Parathyroid adenoma (tissue), 2 donors: ENCODE results near the gene FBXL7.
"Not testable (repeated sequence)": the region's sequence is repeated elsewhere in the genome, so short reads cannot be mapped to it uniquely, and the experiment has no call there.

Experiments used
- H2AFZ ChIP-seq: fragments of 300-600 bp; sonication (generic); one replicate; pipeline ENCODE4 v1.7.0; 2017; ENCODE audit warnings: antibody characterized with exemption, mild to moderate bottlenecking
- H3K27ac ChIP-seq: fragments of 300-600 bp; sonication (generic); one replicate; pipeline ENCODE4 v1.7.0; 2017
- H3K27me3 ChIP-seq: fragments of 300-600 bp; sonication (generic); one replicate; pipeline ENCODE4 v1.7.0; 2017; ENCODE audit warnings: low read length; ENCODE audit not compliant: control insufficient read depth, insufficient read depth
- H3K36me3 ChIP-seq: fragments of 300-600 bp; sonication (generic); one replicate; pipeline ENCODE4 v1.7.0; 2017; ENCODE audit warnings: low read length; ENCODE audit not compliant: control insufficient read depth, insufficient read depth
- H3K4me1 ChIP-seq: fragments of 300-600 bp; sonication (generic); one replicate; pipeline ENCODE4 v1.7.0; 2017; ENCODE audit warnings: control low read depth
- H3K4me2 ChIP-seq: fragments of 300-600 bp; sonication (generic); one replicate; pipeline ENCODE4 v1.7.0; 2017; ENCODE audit warnings: low read length
- H3K4me3 ChIP-seq: fragments of 300-600 bp; sonication (generic); one replicate; pipeline ENCODE4 v1.7.0; 2017; ENCODE audit warnings: low read depth, low read length
- H3K79me2 ChIP-seq: fragments of 300-600 bp; sonication (generic); one replicate; pipeline ENCODE4 v1.7.0; 2017; ENCODE audit warnings: control low read depth
- H3K9ac ChIP-seq: fragments of 300-600 bp; sonication (generic); one replicate; pipeline ENCODE4 v1.7.0; 2017; ENCODE audit warnings: mild to moderate bottlenecking
- H3K9me3 ChIP-seq: fragments of 300-600 bp; sonication (generic); one replicate; pipeline ENCODE4 v1.7.0; 2017; ENCODE audit warnings: low read length; ENCODE audit not compliant: control insufficient read depth
- TF ChIP-seq, protein P1 (sequence below): fragments of 300-600 bp; sonication (generic); IDR thresholded peaks from one replicate; pipeline ENCODE4 v1.7.0; 2017; ENCODE audit warnings: antibody characterized with exemption, mild to moderate bottlenecking
- donor health status: primary hyperparathyroidism.

The FBXL7 gene

DNA sequence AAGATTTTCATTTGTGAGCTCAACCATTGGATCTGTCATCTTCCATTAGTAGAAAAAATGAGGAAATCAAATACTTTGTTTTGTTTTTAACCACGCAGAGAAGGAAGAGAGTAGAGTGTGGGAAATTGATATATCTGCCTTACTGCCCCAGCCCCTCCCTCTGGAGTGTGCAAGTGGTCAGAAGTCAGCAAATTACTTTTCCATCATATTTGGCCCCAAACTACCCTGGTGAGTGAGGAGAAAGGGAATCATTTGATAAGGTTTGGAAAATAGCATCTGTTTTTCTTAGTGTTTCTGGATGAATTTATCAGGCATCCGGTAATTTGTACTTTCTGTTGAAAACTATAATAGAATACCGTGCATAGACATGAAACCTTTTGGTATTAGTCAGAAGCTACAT lies 352.2 kb downstream of the FBXL7 start:
- H2AFZ ChIP-seq: no peak overlapping the region
- TF ChIP-seq, protein P1, sequence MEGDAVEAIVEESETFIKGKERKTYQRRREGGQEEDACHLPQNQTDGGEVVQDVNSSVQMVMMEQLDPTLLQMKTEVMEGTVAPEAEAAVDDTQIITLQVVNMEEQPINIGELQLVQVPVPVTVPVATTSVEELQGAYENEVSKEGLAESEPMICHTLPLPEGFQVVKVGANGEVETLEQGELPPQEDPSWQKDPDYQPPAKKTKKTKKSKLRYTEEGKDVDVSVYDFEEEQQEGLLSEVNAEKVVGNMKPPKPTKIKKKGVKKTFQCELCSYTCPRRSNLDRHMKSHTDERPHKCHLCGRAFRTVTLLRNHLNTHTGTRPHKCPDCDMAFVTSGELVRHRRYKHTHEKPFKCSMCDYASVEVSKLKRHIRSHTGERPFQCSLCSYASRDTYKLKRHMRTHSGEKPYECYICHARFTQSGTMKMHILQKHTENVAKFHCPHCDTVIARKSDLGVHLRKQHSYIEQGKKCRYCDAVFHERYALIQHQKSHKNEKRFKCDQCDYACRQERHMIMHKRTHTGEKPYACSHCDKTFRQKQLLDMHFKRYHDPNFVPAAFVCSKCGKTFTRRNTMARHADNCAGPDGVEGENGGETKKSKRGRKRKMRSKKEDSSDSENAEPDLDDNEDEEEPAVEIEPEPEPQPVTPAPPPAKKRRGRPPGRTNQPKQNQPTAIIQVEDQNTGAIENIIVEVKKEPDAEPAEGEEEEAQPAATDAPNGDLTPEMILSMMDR: no peak
- no peak overlapping the region for H3K4me3 ChIP-seq
- H3K79me2 ChIP-seq: no peaks in the 10 kb centered on the region
- no peaks in the 10 kb centered on the region for H3K4me1 ChIP-seq
- no peaks in the 10 kb centered on the region for H3K36me3 ChIP-seq
- H3K27ac ChIP-seq: no peak overlapping the region
- H3K4me2 ChIP-seq: no peak overlapping the region
- no peak overlapping the region for H3K9ac ChIP-seq
- H3K9me3 ChIP-seq: no peaks in the 10 kb centered on the region
- no peaks in the 10 kb centered on the region for H3K27me3 ChIP-seq

DNA sequence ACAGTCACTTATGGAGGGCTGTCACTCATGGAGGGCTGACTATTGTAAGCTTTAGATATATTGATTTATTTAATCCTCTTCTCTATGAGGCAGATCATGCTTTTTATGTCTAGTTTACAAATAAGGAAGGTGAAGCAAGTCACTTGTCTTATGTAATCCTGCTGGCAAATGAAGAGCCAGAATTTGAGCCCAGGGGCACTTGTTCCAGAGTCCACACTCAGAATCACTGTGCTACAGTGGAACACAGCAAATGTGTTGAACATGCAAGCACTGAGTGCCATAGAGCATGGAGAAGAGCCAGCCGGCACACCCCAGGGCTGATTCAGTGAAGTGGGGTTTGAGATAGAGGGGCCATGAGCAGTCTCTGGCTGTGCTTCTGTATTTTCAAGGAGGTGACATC lies 353.0 kb downstream of the FBXL7 start:
- no peaks in the 10 kb centered on the region for H3K4me1 ChIP-seq
- H3K27ac ChIP-seq: no peak overlapping the region
- no peak overlapping the region for H3K4me3 ChIP-seq
- H3K79me2 ChIP-seq: no peaks in the 10 kb centered on the region
- H3K9ac ChIP-seq: no peak overlapping the region
- no peaks in the 10 kb centered on the region for H3K36me3 ChIP-seq
- no peaks in the 10 kb centered on the region for H3K27me3 ChIP-seq
- TF ChIP-seq, protein P1: no peak
- no peaks in the 10 kb centered on the region for H3K9me3 ChIP-seq
- no peak overlapping the region for H3K4me2 ChIP-seq
- H2AFZ ChIP-seq: no peak overlapping the region

DNA sequence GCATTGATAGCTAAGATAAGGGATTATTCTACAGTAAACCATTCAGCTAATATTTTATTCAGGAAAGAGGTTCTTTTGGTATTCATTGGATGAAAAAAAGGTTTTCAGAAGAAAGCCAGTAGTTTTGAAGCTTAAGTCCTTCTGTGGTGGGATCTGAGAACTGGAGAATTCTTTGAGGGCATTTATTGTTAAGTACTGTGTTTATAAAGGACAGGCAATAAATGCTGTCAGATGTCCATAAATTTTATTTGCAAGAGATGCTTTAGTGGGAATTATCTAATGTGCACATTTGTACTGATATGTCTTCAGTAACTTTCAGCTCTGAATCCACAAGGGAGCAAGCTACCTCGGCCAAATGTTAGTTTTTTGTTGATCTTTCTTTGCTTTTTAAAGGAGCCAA lies 358.3 kb downstream of the FBXL7 start:
- no peak overlapping the region for H3K9ac ChIP-seq
- no peaks in the 10 kb centered on the region for H3K27me3 ChIP-seq

DNA sequence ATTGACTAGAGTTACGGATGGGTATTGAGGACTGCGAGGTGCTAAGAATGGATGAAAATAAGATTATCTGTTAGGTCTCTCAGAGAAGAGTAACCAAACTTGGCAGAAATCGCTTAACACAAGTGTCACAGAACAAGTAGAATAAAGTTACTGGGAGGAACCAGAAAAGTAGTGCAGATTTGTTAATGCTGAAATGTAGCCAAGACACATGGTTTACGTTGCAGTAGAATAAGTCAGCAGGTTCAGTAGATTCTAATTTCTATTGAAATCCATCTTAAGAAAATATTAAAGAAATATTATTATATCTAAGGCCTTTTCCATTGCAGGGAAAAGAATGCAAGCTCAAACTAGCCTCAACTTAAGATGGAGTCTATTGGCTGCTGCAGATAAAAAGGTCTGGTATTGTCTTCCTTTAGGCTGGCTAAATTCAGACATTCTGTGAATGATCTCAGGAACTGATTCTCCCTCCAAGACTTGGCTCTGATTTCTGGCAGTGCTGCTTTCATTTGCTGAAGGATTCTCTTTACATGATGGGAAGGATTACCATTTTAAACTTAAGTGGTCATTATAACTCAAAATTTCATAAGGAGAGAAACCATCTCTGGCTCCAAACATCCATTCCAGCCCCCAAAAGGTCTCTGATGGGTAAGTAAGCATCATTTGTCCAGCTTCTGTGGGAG lies 364.7 kb downstream of the FBXL7 start:
- Histone ChIP-seq H3K9ac (no peak overlapping the region), H3K4me1 (no peaks in the 10 kb centered on the region), H3K9me3 (no peaks in the 10 kb centered on the region), H3K79me2 (no peaks in the 10 kb centered on the region), H2AFZ (no peak overlapping the region), H3K27ac (no peak overlapping the region), H3K4me3 (no peak overlapping the region), H3K27me3 (no peaks in the 10 kb centered on the region), H3K36me3 (no peaks in the 10 kb centered on the region), H3K4me2 (no peak overlapping the region)
- TF ChIP-seq, protein P1: no peak

More for the DNA sequence above, 358.3 kb downstream of the FBXL7 start:
- no peaks in the 10 kb centered on the region for H3K79me2 ChIP-seq
- TF ChIP-seq, protein P1: no peak
- H3K36me3 ChIP-seq: no peaks in the 10 kb centered on the region
- H3K27ac ChIP-seq: no peak overlapping the region
- no peak overlapping the region for H3K4me3 ChIP-seq
- H2AFZ ChIP-seq: no peak overlapping the region
- no peak overlapping the region for H3K4me2 ChIP-seq
- no peaks in the 10 kb centered on the region for H3K4me1 ChIP-seq
- H3K9me3 ChIP-seq: no peaks in the 10 kb centered on the region

DNA sequence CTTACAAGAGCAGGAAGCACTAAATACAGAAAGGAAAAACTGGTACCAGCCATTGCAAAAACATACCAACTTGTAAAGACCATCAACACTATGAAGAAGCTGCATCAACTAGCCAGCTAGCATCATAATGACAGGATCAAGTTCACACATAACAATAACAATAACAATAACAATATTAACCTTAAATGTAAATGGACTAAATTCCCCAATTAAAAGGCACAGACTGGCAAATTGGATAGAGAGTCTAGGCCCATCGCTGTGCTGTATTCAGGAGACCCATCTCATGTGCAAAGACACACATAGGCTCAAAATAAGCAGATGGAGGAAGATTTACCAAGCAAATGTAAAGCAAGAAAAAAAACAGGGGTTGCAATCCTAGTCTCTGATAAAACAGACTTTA lies 372.3 kb downstream of the FBXL7 start:
- not testable (repeated sequence) for H3K27ac ChIP-seq, H3K36me3 ChIP-seq, H3K9ac ChIP-seq, H3K27me3 ChIP-seq, H3K9me3 ChIP-seq, H3K4me2 ChIP-seq, H3K4me3 ChIP-seq, H2AFZ ChIP-seq, H3K4me1 ChIP-seq, H3K79me2 ChIP-seq
